Prostate gland (tissue), 2 donors: ENCODE data around the gene TBX18. TPM values are rescaled to one million over a fixed set of nuclear protein-coding genes. Genes with fewer than 3 reads are reported as not detected.

Experiments
- DNase-seq: peaks from one replicate; pipeline ENCODE4 v3.0.0-alpha.2; 2019; ENCODE audit warnings: low spot score
- H3K27ac ChIP-seq, 2 donors: fragments of 200-600 bp; sonication (generic); 2 replicates each; pipeline ENCODE4 v1.5.1; 2017 to 2019
- H3K27me3 ChIP-seq: fragments of 200-600 bp; sonication (generic); replicated peaks from 2 replicates; pipeline ENCODE4 v1.5.1; 2019; ENCODE audit not compliant: insufficient read depth
- H3K36me3 ChIP-seq, 2 donors: fragments of 200-600 bp; sonication (generic); 1 replicate in 1 of 2; 2 replicates in 1 of 2; pipeline versions ENCODE4 v1.5.1 to v1.8.1; 2017 to 2019
- H3K4me1 ChIP-seq: fragments of 200-600 bp; sonication (generic); replicated peaks from 2 replicates; pipeline ENCODE4 v1.5.1; 2019
- H3K4me3 ChIP-seq, 2 donors: fragments of 200-600 bp; sonication (generic); 2 replicates each; pipeline ENCODE4 v1.5.1; 2017 to 2019
- H3K9me3 ChIP-seq: fragments of 200-600 bp; sonication (generic); 2 replicates; pipeline ENCODE4 v1.5.1; 2017
- CTCF ChIP-seq, 4 experiments: fragments of 200-600 bp in 2 of 4; fragments of 450-650 bp in 2 of 4; sonication (generic) in 2 of 4; IDR thresholded peaks; 1 replicate in 3 of 4; 2 replicates in 1 of 4; pipeline ENCODE4 v1.5.1; 2016 to 2019; ENCODE audit warnings: antibody characterized with exemption in 4 of 4, mild to moderate bottlenecking in 2 of 4, moderate library complexity in 2 of 4
- POLR2A ChIP-seq: fragments of 450-650 bp; IDR thresholded peaks from one replicate; pipeline ENCODE4 v1.6.1; 2016; ENCODE audit warnings: antibody characterized with exemption, mild to moderate bottlenecking
- POLR2AphosphoS5 ChIP-seq: sonication (generic); formaldehyde crosslinking; IDR thresholded peaks from one replicate; pipeline ENCODE4 v1.6.1; 2017; ENCODE audit warnings: antibody characterized with exemption
- WGBS: methylation state at CpG from one replicate; pipeline ENCODE4 v1.1.5; 2018; 5-methylcytosine and 5-hydroxymethylcytosine counted together
- intact Hi-C: fragments of 100-400 bp; cut with DNase I; formaldehyde crosslinking; loops from one replicate; pipeline ENCODE4 v1.14.2; 2022
- total RNA-seq, 2 donors: library from RNA; depleted of rRNA; stranded (reverse); fragments of >200 nt; gene quantifications; one replicate each; pipeline ENCODE4 v1.1.0, GENCODE V29; 2016

TBX18 gene
- total RNA-seq, 2 donors from 2014 or later = 0.05 to 3.4 TPM

- no peaks in the 10 kb centered on the region for H3K9me3 ChIP-seq
- intact Hi-C loops = no loop called here
- TF ChIP-seq CTCF (IDR thresholded peaks at IDR 0.05) (no peak), POLR2A (no peak), POLR2AphosphoS5 (no peak)
- no peaks in the 10 kb centered on the region for H3K4me1 ChIP-seq
- H3K4me3 ChIP-seq = peak overlapping the region in 1 of 2 donors; percentile 6
- H3K36me3 ChIP-seq = no peaks in the 10 kb centered on the region
- H3K27me3 ChIP-seq = peaks cover 51% of the 10 kb centered on the region
- WGBS = 4% methylated on average over 73 of the region's 74 CpGs
- no peak overlapping the region for H3K27ac ChIP-seq
- DNase-seq = no peak
Observed at GRCh38 chr6:84763003-84763885, 1.2 kb downstream of the TBX18 start.

DNA sequence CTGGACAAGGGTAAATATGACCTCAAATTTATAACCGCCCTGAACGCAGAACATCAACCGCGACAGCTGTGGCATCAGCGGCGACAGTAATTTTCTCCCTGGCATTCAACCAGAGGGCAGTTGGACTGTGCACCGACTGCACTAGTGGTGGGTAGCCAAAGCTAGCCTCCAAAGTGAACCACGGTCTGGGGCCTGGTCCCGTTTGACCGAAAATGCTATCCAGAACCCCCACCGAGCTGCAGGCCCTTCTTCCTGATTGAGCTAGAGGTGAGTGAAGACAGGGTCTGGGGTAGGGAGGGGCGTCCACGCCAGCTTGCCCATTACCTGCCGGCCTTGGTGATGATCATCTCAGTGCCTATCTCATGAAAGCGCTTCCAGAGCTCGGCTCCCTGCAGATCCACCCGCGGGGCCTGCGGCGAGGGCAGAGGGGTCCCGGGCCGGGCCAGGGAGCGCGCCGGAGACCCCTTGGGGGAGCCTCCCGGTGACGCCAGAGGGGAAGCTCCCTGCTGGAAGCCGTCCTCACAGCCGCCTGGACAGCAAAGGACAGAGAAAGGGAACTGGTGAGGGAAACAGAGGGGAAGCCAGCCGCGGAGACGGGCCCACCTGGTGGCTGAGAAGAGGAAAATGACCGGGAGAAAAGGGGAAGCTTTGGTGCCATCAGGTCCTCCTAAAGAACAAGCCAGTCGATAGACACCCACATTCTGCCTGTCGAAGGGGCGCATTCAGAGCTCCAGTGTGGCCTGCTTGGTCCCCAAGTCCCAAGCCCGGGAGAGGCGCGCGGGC is 2.0 kb downstream of the TBX18 start:
- TF ChIP-seq POLR2AphosphoS5 (no peak), POLR2A (no peak), CTCF (IDR thresholded peaks at IDR 0.05) (no peak)
- no peaks in the 10 kb centered on the region for H3K4me1 ChIP-seq
- DNase-seq = no peak
- H3K27ac ChIP-seq = no peak overlapping the region
- no peak overlapping the region for H3K4me3 ChIP-seq
- WGBS = 7% methylated on average over 40 of the region's 40 CpGs
- intact Hi-C loops = no loop called here
- no peaks in the 10 kb centered on the region for H3K36me3 ChIP-seq
- H3K9me3 ChIP-seq = no peaks in the 10 kb centered on the region
- peaks cover 45% of the 10 kb centered on the region for H3K27me3 ChIP-seq

DNA sequence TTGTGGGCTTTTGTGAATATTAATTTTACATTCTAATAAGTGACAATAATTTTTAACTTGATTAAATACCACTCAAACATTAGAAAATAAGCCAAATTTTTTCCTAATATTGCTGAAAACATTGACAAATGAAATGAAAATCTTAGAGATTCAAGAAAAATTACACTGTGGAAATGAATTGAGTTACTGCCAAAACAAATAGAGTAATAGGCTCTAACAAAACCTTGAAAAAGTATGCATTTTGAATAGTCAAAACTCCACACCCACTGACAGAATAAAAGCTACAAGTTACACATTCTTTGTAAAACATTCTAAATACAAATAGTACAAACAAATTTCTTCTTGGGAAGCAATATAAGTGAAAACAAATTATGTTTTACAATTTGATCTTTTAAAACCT is 5.9 kb downstream of the TBX18 start:
- intact Hi-C loops = no loop called here
- peaks cover 15% of the 10 kb centered on the region for H3K27me3 ChIP-seq

DNA sequence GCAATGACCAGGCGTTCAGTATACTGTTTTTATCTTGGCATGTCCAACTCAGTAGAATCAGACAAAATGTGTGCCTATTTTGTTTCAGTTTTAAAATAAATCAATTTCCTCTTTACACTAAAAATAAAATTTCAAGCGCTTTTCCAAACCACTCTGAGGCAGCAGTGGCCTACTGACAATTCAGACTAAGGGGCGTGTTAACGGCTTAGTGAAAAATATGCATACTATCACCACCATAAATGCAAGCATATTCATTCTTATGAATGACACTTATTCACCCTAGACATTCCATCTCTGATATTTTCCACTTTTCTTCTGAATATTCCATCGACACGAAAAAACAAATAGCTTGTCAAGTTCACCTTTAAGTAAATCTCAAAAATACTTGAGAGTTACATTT is 7.5 kb downstream of the TBX18 start:
- H3K36me3 ChIP-seq = no peaks in the 10 kb centered on the region
- no peak for TF ChIP-seq POLR2A
- no peak for TF ChIP-seq POLR2AphosphoS5
- no peak for TF ChIP-seq CTCF (IDR thresholded peaks at IDR 0.05)
- H3K4me3 ChIP-seq = no peak overlapping the region
- no peaks in the 10 kb centered on the region for H3K9me3 ChIP-seq
- no peaks in the 10 kb centered on the region for H3K27me3 ChIP-seq
- 86% methylated on average over 6 of the region's 6 CpGs for WGBS
- no peaks in the 10 kb centered on the region for H3K4me1 ChIP-seq
- DNase-seq = no peak
- H3K27ac ChIP-seq = no peak overlapping the region
- intact Hi-C loops = no loop called here

More for the DNA sequence above, 5.9 kb downstream of the TBX18 start:
- no peaks in the 10 kb centered on the region for H3K9me3 ChIP-seq
- H3K27ac ChIP-seq = no peak overlapping the region
- TF ChIP-seq CTCF (IDR thresholded peaks at IDR 0.05) (no peak), POLR2A (no peak), POLR2AphosphoS5 (no peak)
- no peak for DNase-seq
- H3K36me3 ChIP-seq = no peaks in the 10 kb centered on the region
- H3K4me3 ChIP-seq = no peak overlapping the region
- no peaks in the 10 kb centered on the region for H3K4me1 ChIP-seq
